ENCODE measurements around the gene CCR8. TPM values are rescaled to one million over a fixed set of nuclear protein-coding genes. Genes with fewer than 3 reads are reported as not detected.

The CCR8 gene
- polyA plus RNA-seq, 1 donor: 0.09 TPM

DNA sequence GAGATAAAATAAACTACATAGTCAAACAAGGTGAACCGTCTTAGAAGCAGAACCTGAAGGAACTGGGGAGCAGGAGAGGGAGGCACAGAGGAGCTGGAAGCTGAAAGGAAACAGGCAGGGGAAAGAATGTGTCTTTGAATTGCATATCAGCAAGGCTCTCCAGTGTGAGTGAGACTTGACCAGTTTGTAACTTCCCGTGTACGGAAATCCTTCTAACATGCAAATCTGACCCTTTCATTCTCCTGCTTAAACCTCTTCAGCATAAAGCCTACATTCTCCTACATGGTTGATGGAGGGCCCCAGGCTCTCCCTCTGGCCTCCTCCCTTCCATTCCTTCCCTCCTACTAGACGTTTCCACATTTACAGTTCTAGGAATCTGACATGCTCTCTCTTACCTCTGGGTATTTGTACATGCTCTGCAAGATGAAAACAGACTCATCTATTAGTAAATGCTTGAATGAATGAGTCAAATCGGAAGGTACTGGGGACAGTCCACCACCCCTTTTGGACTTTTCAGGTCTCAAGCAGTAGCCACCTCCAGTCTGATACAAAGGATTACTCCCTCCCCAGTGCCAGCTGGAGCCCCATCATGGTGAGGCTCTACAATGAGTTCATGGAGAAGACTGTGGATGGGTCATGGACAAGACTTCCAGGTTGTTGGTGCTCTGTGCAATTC lies 47.6 kb downstream of the CCR8 start:
- Histone ChIP-seq H3K27me3 (ENCODE audit: control insufficient read depth, insufficient read depth, low read length) (no peaks in the 10 kb centered on the region), H3K4me1 (ENCODE audit: control insufficient read depth, insufficient read depth, low read length) (no peaks in the 10 kb centered on the region), H3K9me3 (ENCODE audit: control insufficient read depth, low read depth, low read length) (no peaks in the 10 kb centered on the region), H3K4me3 (ENCODE audit: low read length) (no peak overlapping the region), H3K36me3 (ENCODE audit: control insufficient read depth, insufficient read depth, low read length) (no peaks in the 10 kb centered on the region), H3K27ac (ENCODE audit: low read length) (no peak overlapping the region)
- WGBS (ENCODE audit: insufficient coverage, low lambda C conversion rate): 50% methylated on average over 1 of the region's 5 CpGs
- DNase-seq: no peak

GRCh38 chr3:39378088-39378487 lies 48.6 kb downstream of the CCR8 start:
- Histone ChIP-seq H3K27ac (ENCODE audit: low read length) (no peak overlapping the region), H3K4me1 (ENCODE audit: control insufficient read depth, insufficient read depth, low read length) (peaks cover 7% of the 10 kb centered on the region), H3K27me3 (ENCODE audit: control insufficient read depth, insufficient read depth, low read length) (no peaks in the 10 kb centered on the region), H3K4me3 (ENCODE audit: low read length) (no peak overlapping the region), H3K36me3 (ENCODE audit: control insufficient read depth, insufficient read depth, low read length) (no peaks in the 10 kb centered on the region), H3K9me3 (ENCODE audit: control insufficient read depth, low read depth, low read length) (no peaks in the 10 kb centered on the region)
- peak; percentile 55 to 63 for DNase-seq
- no CpG with 5 or more reads among the region's 4 CpGs for WGBS (ENCODE audit: insufficient coverage, low lambda C conversion rate)

GRCh38 chr3:39378957-39379777 lies 49.7 kb downstream of the CCR8 start:
- H3K36me3 ChIP-seq (ENCODE audit: control insufficient read depth, insufficient read depth, low read length): no peaks in the 10 kb centered on the region
- 60% methylated on average over 1 of the region's 10 CpGs for WGBS (ENCODE audit: insufficient coverage, low lambda C conversion rate)
- peaks cover 7% of the 10 kb centered on the region for H3K4me1 ChIP-seq (ENCODE audit: control insufficient read depth, insufficient read depth, low read length)
- no peak overlapping the region for H3K27ac ChIP-seq (ENCODE audit: low read length)
- no peaks in the 10 kb centered on the region for H3K27me3 ChIP-seq (ENCODE audit: control insufficient read depth, insufficient read depth, low read length)
- DNase-seq: no peak
- no peak overlapping the region for H3K4me3 ChIP-seq (ENCODE audit: low read length)
- no peaks in the 10 kb centered on the region for H3K9me3 ChIP-seq (ENCODE audit: control insufficient read depth, low read depth, low read length)

- DNase-seq: no peak
- peaks cover 7% of the 10 kb centered on the region for H3K4me1 ChIP-seq (ENCODE audit: control insufficient read depth, insufficient read depth, low read length)
- H3K9me3 ChIP-seq (ENCODE audit: control insufficient read depth, low read depth, low read length): no peaks in the 10 kb centered on the region
- no peaks in the 10 kb centered on the region for H3K27me3 ChIP-seq (ENCODE audit: control insufficient read depth, insufficient read depth, low read length)
- no peaks in the 10 kb centered on the region for H3K36me3 ChIP-seq (ENCODE audit: control insufficient read depth, insufficient read depth, low read length)
- no CpG with 5 or more reads among the region's 5 CpGs for WGBS (ENCODE audit: insufficient coverage, low lambda C conversion rate)
- no peak overlapping the region for H3K27ac ChIP-seq (ENCODE audit: low read length)
- no peak overlapping the region for H3K4me3 ChIP-seq (ENCODE audit: low read length)
Measured at GRCh38 chr3:39379778-39380155, 50.3 kb downstream of the CCR8 start.

GRCh38 chr3:39381432-39381831 lies 51.9 kb downstream of the CCR8 start:
- no CpG with 5 or more reads among the region's 3 CpGs for WGBS (ENCODE audit: insufficient coverage, low lambda C conversion rate)
- no peak for DNase-seq
- Histone ChIP-seq H3K4me3 (ENCODE audit: low read length) (no peak overlapping the region), H3K36me3 (ENCODE audit: control insufficient read depth, insufficient read depth, low read length) (no peaks in the 10 kb centered on the region), H3K27ac (ENCODE audit: low read length) (no peak overlapping the region), H3K27me3 (ENCODE audit: control insufficient read depth, insufficient read depth, low read length) (no peaks in the 10 kb centered on the region), H3K4me1 (ENCODE audit: control insufficient read depth, insufficient read depth, low read length) (peaks cover 14% of the 10 kb centered on the region), H3K9me3 (ENCODE audit: control insufficient read depth, low read depth, low read length) (no peaks in the 10 kb centered on the region)

Other genes starting within 250 kb of the CCR8 start
- 66.7 TPM for gene GORASP1, start 222.1 kb upstream of the CCR8 start, polyA plus RNA-seq
- 5.8 TPM for gene TTC21A, start 222.0 kb upstream of the CCR8 start, polyA plus RNA-seq
- gene CSRNP1, start 176.1 kb upstream of the CCR8 start, polyA plus RNA-seq: 24.5 TPM
- gene XIRP1, start 137.1 kb upstream of the CCR8 start, polyA plus RNA-seq: 0.19 TPM
- gene CX3CR1, start 49.7 kb upstream of the CCR8 start, polyA plus RNA-seq: 2.8 TPM
- gene SLC25A38, start 53.7 kb downstream of the CCR8 start, polyA plus RNA-seq: 35.1 TPM
- 1,397 TPM for gene RPSA, start 77.0 kb downstream of the CCR8 start, polyA plus RNA-seq
- 0.10 TPM for gene MOBP, start 138.0 kb downstream of the CCR8 start, polyA plus RNA-seq

All from large intestine (tissue), 3 donors.